DND-41 (cell line): ENCODE results near the gene MVD.

ENCODE experiments used
- ATAC-seq: fragments of 200-7000 bp; cut with Tn5 transposase; 3 replicates; pipeline ENCODE4 v1.9.1; 2021; ENCODE audit warnings: low read depth; ENCODE audit not compliant: insufficient read depth
- DNase-seq: peaks from one replicate; pipeline ENCODE4 v3.0.0-alpha.2; 2020
- H2AFZ ChIP-seq: 2 replicates; pipeline ENCODE4 v1.6.0; 2012; ENCODE audit warnings: low read depth, low read length
- H3K27ac ChIP-seq: 2 replicates; pipeline ENCODE4 v1.5.1; 2012; ENCODE audit warnings: low read length, inconsistent platforms
- H3K27me3 ChIP-seq: fragments of 200-600 bp; sonication (generic); 2 replicates; pipeline ENCODE4 v1.6.0; 2012; ENCODE audit warnings: low read length, mild to moderate bottlenecking, inconsistent platforms; ENCODE audit not compliant: insufficient read depth, poor library complexity
- H3K36me3 ChIP-seq: 2 replicates; pipeline ENCODE4 v1.5.1; 2012; ENCODE audit warnings: low read length, inconsistent platforms; ENCODE audit not compliant: insufficient read depth
- H3K4me1 ChIP-seq: 2 replicates; pipeline ENCODE4 v1.5.1; 2012; ENCODE audit warnings: mild to moderate bottlenecking, low read length; ENCODE audit not compliant: insufficient read depth
- H3K4me2 ChIP-seq: 2 replicates; pipeline ENCODE4 v1.6.0; 2012; ENCODE audit warnings: mild to moderate bottlenecking, moderate library complexity, low read length, inconsistent platforms; ENCODE audit not compliant: insufficient read depth
- H3K4me3 ChIP-seq, 2 experiments: fragments of 200-600 bp in 1 of 2; shearing (Covaris generic) in 1 of 2; 2 replicates each; pipeline ENCODE4 v1.5.1; 2012 to 2016; ENCODE audit warnings: inconsistent platforms in 2 of 2, low read length in 2 of 2, mild to moderate bottlenecking in 2 of 2, low read depth in 1 of 2, moderate library complexity in 1 of 2
- H3K79me2 ChIP-seq: 2 replicates; pipeline ENCODE4 v1.6.0; 2012; ENCODE audit warnings: low read length, inconsistent platforms; ENCODE audit not compliant: insufficient read depth
- H3K9ac ChIP-seq: 2 replicates; pipeline ENCODE4 v1.6.0; 2012; ENCODE audit warnings: low read depth, mild to moderate bottlenecking, inconsistent platforms, low read length, moderate library complexity
- H3K9me3 ChIP-seq: 2 replicates; pipeline ENCODE4 v1.5.1; 2012; ENCODE audit warnings: low read length, moderate library complexity, mild to moderate bottlenecking, inconsistent platforms; ENCODE audit not compliant: insufficient read depth, severe bottlenecking
- H4K20me1 ChIP-seq: 2 replicates; pipeline ENCODE4 v1.6.0; 2012; ENCODE audit warnings: low read length; ENCODE audit not compliant: insufficient read depth
- CTCF ChIP-seq: IDR thresholded peaks from 2 replicates; pipeline ENCODE4 v1.5.1; 2012; ENCODE audit warnings: borderline replicate concordance, low read length, moderate library complexity, mild to moderate bottlenecking; ENCODE audit not compliant: poor library complexity, severe bottlenecking; ENCODE audit errors: extremely low read depth
- EZH2 ChIP-seq: IDR thresholded peaks from 3 replicates; pipeline ENCODE4 v1.6.1; 2012; ENCODE audit warnings: borderline replicate concordance, low read depth, mild to moderate bottlenecking, moderate library complexity, low read length, inconsistent platforms; ENCODE audit not compliant: severe bottlenecking

MVD gene

GRCh38 chr16:88630941-88631340 lies 31.9 kb downstream of the MVD start:
- Histone ChIP-seq H3K4me1 (no peaks in the 10 kb centered on the region), H3K36me3 (peaks cover 70% of the 10 kb centered on the region), H3K27me3 (no peaks in the 10 kb centered on the region), H3K79me2 (no peaks in the 10 kb centered on the region), H3K4me3 (no peak overlapping the region), H2AFZ (no peak overlapping the region), H3K9me3 (no peaks in the 10 kb centered on the region), H4K20me1 (peaks cover 20% of the 10 kb centered on the region), H3K9ac (no peak overlapping the region), H3K4me2 (no peak overlapping the region), H3K27ac (no peak overlapping the region)
- TF ChIP-seq CTCF: no peak
- no peak for TF ChIP-seq EZH2
- DNase-seq: no peak
- ATAC-seq: no peak

DNA sequence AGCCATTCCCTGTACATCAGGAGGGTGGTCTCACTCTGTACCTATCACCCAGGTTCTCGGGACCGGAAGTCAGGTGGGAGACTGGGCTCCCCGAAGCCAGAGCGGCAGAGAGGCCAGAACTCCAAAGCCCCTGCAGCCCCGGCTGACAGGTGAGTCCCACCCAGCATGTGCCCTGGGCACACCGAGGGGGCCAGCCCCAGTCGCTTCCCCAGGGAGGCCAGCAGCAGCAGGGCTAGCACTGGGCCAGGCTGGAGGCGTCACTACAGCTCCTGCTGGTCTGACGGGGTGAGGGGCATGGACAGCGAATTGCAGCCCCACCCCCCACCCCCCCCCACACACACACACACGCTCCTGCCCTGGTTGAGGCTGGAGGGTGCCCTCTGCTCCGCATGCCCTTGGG lies 32.5 kb downstream of the MVD start:
- H4K20me1 ChIP-seq: peaks cover 20% of the 10 kb centered on the region
- no peak overlapping the region for H2AFZ ChIP-seq
- no peak overlapping the region for H3K27ac ChIP-seq
- no peak for DNase-seq
- H3K9me3 ChIP-seq: no peaks in the 10 kb centered on the region
- no peak overlapping the region for H3K4me2 ChIP-seq
- H3K36me3 ChIP-seq: peaks cover 74% of the 10 kb centered on the region
- no peak for ATAC-seq
- H3K4me3 ChIP-seq: no peak overlapping the region
- TF ChIP-seq EZH2: no peak
- TF ChIP-seq CTCF: no peak
- no peaks in the 10 kb centered on the region for H3K27me3 ChIP-seq
- no peaks in the 10 kb centered on the region for H3K79me2 ChIP-seq
- no peak overlapping the region for H3K9ac ChIP-seq
- no peaks in the 10 kb centered on the region for H3K4me1 ChIP-seq

- Histone ChIP-seq H3K9me3 (no peaks in the 10 kb centered on the region), H3K4me3 (no peak overlapping the region), H3K27me3 (no peaks in the 10 kb centered on the region), H3K4me1 (no peaks in the 10 kb centered on the region), H3K79me2 (no peaks in the 10 kb centered on the region), H4K20me1 (peaks cover 19% of the 10 kb centered on the region), H3K27ac (no peak overlapping the region), H3K4me2 (no peak overlapping the region), H3K9ac (no peak overlapping the region), H2AFZ (no peak overlapping the region), H3K36me3 (peaks cover 80% of the 10 kb centered on the region)
- no peak for ATAC-seq
- no peak for DNase-seq
- TF ChIP-seq EZH2: no peak
- TF ChIP-seq CTCF: no peak
Observed at GRCh38 chr16:88629835-88630234, 33.1 kb downstream of the MVD start.

- Histone ChIP-seq H3K27me3 (no peaks in the 10 kb centered on the region), H4K20me1 (peaks cover 21% of the 10 kb centered on the region), H3K9me3 (no peaks in the 10 kb centered on the region), H3K4me3 (no peak overlapping the region), H3K79me2 (no peaks in the 10 kb centered on the region), H3K4me1 (no peaks in the 10 kb centered on the region), H3K36me3 (peaks cover 92% of the 10 kb centered on the region), H2AFZ (no peak overlapping the region), H3K27ac (no peak overlapping the region), H3K4me2 (no peak overlapping the region), H3K9ac (no peak overlapping the region)
- TF ChIP-seq CTCF: peak; percentile 61
- TF ChIP-seq EZH2: no peak
- DNase-seq (peak; percentile 35), ATAC-seq (peak; percentile 71)
Observed at GRCh38 chr16:88628512-88628974, 34.3 kb downstream of the MVD start.
